NT2/D1 (cell line): ENCODE measurements around the gene OR2A25.

Experiments
- SUZ12 ChIP-seq: IDR thresholded peaks from 2 replicates; pipeline ENCODE4 v1.6.1; 2011; ENCODE audit not compliant: insufficient read length, insufficient read depth; ENCODE audit errors: extremely low read depth
- YY1 ChIP-seq: IDR thresholded peaks from 2 replicates; pipeline ENCODE4 v1.6.1; 2011; ENCODE audit not compliant: insufficient read length, insufficient read depth
- ZNF274 ChIP-seq: IDR thresholded peaks from 2 replicates; pipeline ENCODE4 v1.6.1; 2011; ENCODE audit warnings: mild to moderate bottlenecking, low read depth, low read length

- TF ChIP-seq ZNF274: no peak
- TF ChIP-seq YY1: no peak
- no peak for TF ChIP-seq SUZ12
Observed at GRCh38 chr7:144028547-144028946, 41.1 kb upstream of the OR2A25 start.
